Transverse colon (tissue), 4 donors: Measurements from ENCODE around the gene SEC22A.

Experiments
- CTCF ChIP-seq, 5 experiments: fragments of 200-600 bp in 3 of 5; fragments of 450-650 bp in 2 of 5; sonication (generic) in 3 of 5; IDR thresholded peaks; 1 replicate in 2 of 5; 2 replicates in 3 of 5; pipeline ENCODE4 v1.5.1; 2016 to 2017; ENCODE audit warnings: antibody characterized with exemption in 5 of 5, inconsistent platforms in 3 of 5, mild to moderate bottlenecking in 2 of 5, moderate library complexity in 1 of 5
- POLR2A ChIP-seq: fragments of 450-650 bp; IDR thresholded peaks from one replicate; pipeline ENCODE4 v1.6.1; 2016; ENCODE audit warnings: antibody characterized with exemption, mild to moderate bottlenecking, moderate library complexity
- POLR2AphosphoS5 ChIP-seq, 3 donors: sonication (generic); formaldehyde crosslinking; IDR thresholded peaks; one replicate each; pipeline ENCODE4 v1.6.1; 2016; ENCODE audit warnings: antibody characterized with exemption in 3 of 3

GRCh38 chr3:123295901-123296250, 94.1 kb downstream of the SEC22A start:
- no peak for TF ChIP-seq CTCF (IDR thresholded peaks at IDR 0.05)
- TF ChIP-seq POLR2A = no peak
- no peak for TF ChIP-seq POLR2AphosphoS5 (IDR thresholded peaks at IDR 0.05)
